Activated CD4-positive, CD25-positive, alpha-beta regulatory T cell treated with anti-CD3 and anti-CD28 coated beads, Interleukin-2, amount 50 U/mL, for 72 hours (primary cell): ENCODE measurements around the gene SSTR1.
"Not testable (repeated sequence)": the region's sequence is repeated elsewhere in the genome, so short reads cannot be mapped to it uniquely, and the experiment has no call there.

ENCODE experiments used
- DNase-seq: peaks from one replicate; pipeline ENCODE4 v3.0.0; 2021

Gene SSTR1

GRCh38 chr14:38207736-38208617, at the start of gene SSTR1:
Gene SSTR1 (plus strand): TSS chr14:38207904. CDS start chr14:38209390, 1,486 bp downstream.
- DNase-seq, result no peak

GRCh38 chr14:38158468-38158867, 49.2 kb upstream of the SSTR1 start:
- DNase-seq, result no peak

- DNase-seq, result no peak
These were observed 39.3 kb upstream of the SSTR1 start for GRCh38 chr14:38168416-38168815.

- DNase-seq, result no peak
These were observed 36.5 kb upstream of the SSTR1 start for GRCh38 chr14:38171197-38171596.

- no peak for DNase-seq
These were observed 33.0 kb upstream of the SSTR1 start for GRCh38 chr14:38174711-38175110.

- DNase-seq, result no peak
These were observed 32.0 kb upstream of the SSTR1 start for GRCh38 chr14:38175658-38176057.

GRCh38 chr14:38176379-38176778, 31.3 kb upstream of the SSTR1 start:
- no peak for DNase-seq

GRCh38 chr14:38184132-38184531, 23.6 kb upstream of the SSTR1 start:
- no peak for DNase-seq

- no peak for DNase-seq
These were observed 22.0 kb upstream of the SSTR1 start for GRCh38 chr14:38185671-38186070.

GRCh38 chr14:38186216-38186615, 21.5 kb upstream of the SSTR1 start:
- no peak for DNase-seq

GRCh38 chr14:38187528-38187927, 20.2 kb upstream of the SSTR1 start:
- DNase-seq, result no peak

- no peak for DNase-seq
These were observed 17.6 kb upstream of the SSTR1 start for GRCh38 chr14:38189930-38190726.

GRCh38 chr14:38190846-38191245, 16.9 kb upstream of the SSTR1 start:
- not testable (repeated sequence) for DNase-seq

- DNase-seq, result not testable (repeated sequence)
These were observed 16.2 kb upstream of the SSTR1 start for GRCh38 chr14:38191491-38191890.

- DNase-seq, result no peak
These were observed 10.5 kb upstream of the SSTR1 start for GRCh38 chr14:38197001-38197783.

GRCh38 chr14:38197784-38198335, 9.8 kb upstream of the SSTR1 start:
- no peak for DNase-seq

- no peak for DNase-seq
These were observed 9.3 kb upstream of the SSTR1 start for GRCh38 chr14:38198425-38198824.

- no peak for DNase-seq
These were observed 8.6 kb upstream of the SSTR1 start for GRCh38 chr14:38199076-38199475.

- DNase-seq, result no peak
These were observed 8.0 kb upstream of the SSTR1 start for GRCh38 chr14:38199739-38200138.

GRCh38 chr14:38201137-38201828, 6.4 kb upstream of the SSTR1 start:
- DNase-seq, result no peak

GRCh38 chr14:38202444-38203191, 5.1 kb upstream of the SSTR1 start:
- DNase-seq, result no peak
